HG03135 (cell line): ENCODE data around the gene INSL4.

ENCODE experiments used
- ATAC-seq: cut with Tn5 transposase; IDR thresholded peaks from one replicate; pipeline ENCODE4 v1.9.1; 2021; ENCODE audit warnings: mild to moderate bottlenecking, moderate library complexity; ENCODE audit not compliant: unreplicated experiment

The INSL4 gene

DNA sequence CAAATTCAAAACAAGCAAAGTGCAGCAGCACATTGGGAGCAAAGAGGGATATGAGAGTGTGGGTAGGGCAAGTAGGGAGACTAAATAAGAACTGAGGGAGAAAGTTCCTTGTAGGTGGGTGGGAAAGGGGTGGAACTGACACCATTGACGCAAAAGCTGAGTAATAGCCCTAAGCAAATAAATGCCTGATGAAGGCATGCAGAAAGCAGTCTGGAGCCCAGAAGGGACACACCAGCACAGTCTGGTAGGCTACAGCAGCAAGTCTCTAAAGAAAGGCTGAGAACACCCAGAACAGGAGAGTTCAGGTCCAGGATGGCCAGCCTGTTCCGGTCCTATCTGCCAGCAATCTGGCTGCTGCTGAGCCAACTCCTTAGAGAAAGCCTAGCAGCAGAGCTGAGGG, at the start of gene INSL4:
Gene INSL4, plus strand, starts transcription at position 208 of the 400 bp plus-strand sequence. Its CDS starts 105 bp downstream, at position 313.
- no peak for ATAC-seq

DNA sequence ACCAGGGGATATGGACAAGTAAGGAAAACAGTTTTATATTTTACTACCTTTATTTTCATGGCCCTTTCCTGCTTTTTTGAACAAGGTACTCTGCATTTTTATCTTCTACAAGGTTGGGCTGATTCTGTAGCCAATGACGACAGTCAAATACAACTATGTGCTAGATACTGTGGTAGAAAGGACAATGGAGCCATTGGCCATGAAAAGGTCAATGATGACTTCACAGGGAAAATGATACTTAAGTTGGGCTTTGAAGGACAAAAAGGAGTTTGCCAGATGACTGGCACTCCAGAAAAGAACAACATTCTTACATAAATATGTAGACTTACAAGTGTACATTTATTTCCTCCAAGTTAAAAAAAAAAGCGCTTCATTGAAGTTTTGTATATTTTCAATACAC, 46.4 kb upstream of the INSL4 start:
- no peak for ATAC-seq

DNA sequence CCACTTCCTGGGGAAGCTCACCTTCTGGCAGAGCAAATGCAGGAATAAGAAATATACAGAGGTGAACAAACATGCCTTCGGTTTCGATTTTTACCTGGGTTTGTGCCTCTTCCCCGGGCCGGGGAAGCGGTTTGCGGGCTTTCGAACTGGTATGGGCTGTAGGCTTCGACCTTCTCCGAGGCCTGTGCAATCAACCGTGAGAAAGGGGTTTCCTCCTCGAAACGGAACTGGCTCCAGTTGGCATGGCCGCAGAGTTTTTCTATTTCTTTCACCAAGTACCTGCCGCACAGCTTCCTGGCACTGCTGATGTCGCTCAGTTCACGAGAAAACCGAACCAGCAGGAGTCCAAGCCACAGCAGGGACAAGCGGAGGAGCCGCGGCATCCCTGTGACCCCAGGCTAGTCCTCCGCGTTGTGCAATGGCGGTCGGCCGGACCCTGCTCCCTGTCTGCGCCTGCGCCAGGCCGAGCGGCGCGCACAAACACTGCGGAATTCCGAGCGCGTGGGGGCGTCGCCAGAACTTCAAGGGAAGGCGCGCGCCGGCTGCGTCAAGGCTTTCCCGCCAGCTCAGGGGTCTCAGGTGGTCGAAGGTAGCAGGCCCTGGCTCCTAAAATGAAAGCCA, 45.9 kb upstream of the INSL4 start, which contains the start of gene INSL6:
Gene INSL6, minus strand, starts transcription at position 420 of the 621 bp plus-strand sequence. Its CDS starts 37 bp downstream, at position 383.
- no peak for ATAC-seq

DNA sequence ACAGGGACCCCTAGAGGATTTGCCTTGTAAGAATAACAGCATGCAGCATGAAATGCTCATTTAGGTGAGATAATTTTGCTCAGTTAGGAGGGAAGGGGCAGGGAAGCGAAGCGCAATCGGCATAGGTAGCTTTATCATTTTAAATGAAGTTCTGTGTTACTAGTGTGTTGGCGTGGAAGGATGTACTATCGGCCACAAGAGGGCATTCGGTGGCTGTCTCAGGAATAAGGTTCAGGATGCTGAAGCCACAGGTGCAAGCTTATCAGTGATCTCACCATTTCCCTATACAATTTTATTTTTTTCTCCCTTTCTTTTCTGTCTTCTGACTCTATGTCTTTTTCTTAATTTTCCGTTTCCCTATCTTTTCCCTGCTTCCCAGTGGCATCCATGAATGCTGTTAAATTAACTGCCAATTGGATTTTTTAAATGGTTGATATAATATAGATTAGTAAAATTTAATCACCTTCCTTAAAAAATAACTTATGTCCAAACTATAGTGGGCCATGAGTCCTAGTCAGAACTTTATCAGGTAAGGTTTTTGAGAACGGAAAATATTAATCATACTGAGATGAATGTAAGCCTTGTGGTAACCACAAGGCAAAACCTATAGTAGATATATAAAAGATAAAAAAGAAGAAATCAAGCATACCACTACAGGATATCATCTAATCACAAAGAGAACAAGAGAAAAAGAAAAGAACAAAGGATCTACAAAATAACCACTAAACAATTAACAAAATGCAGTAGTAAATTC, 44.6 kb upstream of the INSL4 start:
- ATAC-seq, result no peak

DNA sequence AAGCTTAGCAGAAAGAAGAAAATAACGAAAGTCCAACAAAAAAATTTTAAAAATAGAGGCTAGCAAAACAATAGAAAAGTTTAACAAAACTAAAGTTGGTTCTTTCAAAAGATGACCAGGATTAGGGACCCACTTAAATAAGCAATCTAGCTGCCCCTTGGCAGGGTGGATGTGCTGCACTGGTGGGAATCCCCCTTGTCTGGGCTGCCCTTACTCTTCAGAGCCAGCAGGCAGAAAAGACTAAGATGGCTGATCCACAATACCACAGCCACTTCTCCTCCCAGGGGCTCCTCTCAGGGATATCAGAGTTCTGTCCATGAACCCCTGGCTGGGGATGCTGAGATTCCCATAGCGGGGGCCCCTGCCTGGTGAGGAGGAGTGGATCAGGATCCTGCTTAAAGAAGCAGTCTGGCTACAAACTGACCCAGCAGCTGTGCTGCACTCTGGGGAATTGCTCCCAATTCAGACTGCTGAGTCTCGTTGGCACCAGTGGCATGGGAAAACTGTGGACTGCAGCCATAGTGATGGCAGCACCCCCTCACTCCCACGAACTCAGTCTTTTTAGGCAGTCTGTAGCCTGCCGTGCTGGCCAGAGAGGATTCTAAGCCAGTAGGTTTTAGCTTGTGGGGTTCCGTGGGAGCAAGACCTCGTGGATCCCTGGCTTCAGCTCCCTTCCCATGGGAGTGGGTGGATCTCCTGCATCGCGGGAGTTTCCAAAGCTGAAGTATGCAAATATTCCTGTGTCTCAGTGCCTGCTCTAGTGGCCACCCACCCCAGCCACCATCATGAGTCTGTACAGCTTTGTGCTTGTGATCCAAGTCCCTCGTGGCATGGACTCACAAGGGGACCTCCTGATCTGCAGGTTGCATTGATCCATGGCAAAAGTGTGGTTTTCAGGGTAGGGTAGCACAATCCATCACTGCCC, 42.9 kb upstream of the INSL4 start:
- ATAC-seq, result no peak

DNA sequence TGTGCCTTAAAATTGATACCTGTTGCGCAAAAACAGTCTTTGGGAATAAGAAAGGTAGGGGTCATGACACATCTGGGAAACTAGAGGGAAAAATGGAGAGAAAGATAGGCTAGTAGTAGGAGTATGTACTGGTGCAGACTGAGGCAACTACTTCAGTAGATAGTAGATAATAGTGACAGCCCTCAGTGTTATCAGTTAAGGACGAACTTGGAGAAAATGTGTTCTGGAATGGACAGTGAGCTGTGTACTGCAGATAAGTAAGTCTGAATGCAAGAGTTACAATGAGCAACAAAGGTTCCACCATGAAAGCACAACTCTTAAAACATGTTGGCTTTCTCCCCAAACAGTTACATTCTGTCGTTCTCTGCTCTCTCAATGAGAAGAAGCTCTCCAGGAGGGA, 39.2 kb upstream of the INSL4 start:
- no peak for ATAC-seq

DNA sequence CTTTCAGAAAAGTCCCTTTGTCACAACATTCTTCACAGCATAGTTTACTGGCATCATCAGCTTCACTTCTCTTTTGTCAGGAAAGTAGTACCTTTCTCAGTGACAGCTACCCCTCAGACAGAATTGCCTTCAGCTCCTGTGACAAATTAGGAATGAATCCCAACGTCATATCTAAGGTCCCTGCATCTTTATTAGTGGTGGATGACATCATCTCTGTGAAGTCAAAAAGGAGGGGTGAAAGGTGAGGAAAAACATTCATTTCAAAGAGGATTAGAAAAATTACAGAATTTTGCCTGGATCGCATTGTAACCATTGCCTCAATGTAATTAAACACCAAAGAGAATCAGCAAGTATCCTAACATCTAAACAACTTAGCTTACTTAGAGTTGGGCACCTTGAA, 37.9 kb upstream of the INSL4 start:
- ATAC-seq, result no peak

DNA sequence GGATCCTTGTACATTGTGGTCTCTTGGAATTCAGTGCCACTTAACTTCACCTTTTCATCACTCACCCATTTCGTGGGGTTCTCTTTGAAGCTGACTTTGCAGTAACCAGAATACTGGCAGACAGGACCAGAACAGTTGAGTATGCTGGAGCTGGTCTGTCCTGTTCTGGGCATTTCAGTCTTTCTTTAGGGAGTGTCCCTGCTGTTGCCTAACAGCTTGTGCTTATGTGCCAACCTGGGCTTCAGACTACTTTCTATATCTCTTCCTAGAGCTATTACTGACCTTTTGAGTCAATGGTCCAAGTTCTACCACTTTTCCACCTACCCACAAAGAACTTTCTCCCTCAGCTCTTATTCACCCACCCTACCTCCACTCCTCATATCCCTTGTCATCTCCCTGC, 35.8 kb upstream of the INSL4 start:
- no peak for ATAC-seq

DNA sequence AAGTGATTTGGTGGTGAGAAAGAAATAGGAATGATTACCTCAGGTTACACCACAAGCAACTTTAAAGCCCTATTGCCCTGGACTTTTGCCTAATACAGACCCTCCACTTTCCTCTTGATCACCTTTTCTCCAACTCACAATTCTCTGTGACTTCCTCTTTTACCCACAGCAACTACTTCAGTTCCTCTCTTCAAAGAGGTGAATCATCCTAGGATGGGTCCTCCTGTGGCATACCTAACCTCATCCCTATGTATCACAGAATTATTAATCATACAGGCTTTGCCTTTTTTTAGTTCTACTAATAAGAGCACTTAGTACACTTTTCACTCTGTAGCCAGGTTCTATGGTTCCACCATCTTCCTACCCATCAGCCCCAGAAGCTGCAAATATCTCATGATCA, 26.1 kb upstream of the INSL4 start:
- ATAC-seq, result no peak

DNA sequence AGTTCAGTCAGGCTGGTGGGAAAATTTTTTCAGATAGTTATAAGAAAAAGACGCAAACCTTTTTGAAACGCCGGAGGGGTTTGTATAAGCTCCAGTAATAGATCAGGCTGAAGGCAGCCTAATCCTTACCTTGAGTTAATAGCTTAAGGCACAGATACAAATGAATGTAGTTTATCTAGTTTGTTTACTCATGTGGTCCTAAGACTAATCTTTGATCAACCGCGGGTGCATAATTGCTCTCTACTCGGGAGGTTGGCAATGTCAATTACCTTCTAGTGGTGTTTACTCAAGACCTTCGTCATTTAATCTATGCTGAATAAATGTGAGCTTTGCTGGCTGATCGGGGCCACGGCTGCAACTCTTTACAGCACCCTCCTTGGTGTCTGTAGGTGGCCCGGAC, 665 bp upstream of the INSL4 start:
- ATAC-seq, result no peak

DNA sequence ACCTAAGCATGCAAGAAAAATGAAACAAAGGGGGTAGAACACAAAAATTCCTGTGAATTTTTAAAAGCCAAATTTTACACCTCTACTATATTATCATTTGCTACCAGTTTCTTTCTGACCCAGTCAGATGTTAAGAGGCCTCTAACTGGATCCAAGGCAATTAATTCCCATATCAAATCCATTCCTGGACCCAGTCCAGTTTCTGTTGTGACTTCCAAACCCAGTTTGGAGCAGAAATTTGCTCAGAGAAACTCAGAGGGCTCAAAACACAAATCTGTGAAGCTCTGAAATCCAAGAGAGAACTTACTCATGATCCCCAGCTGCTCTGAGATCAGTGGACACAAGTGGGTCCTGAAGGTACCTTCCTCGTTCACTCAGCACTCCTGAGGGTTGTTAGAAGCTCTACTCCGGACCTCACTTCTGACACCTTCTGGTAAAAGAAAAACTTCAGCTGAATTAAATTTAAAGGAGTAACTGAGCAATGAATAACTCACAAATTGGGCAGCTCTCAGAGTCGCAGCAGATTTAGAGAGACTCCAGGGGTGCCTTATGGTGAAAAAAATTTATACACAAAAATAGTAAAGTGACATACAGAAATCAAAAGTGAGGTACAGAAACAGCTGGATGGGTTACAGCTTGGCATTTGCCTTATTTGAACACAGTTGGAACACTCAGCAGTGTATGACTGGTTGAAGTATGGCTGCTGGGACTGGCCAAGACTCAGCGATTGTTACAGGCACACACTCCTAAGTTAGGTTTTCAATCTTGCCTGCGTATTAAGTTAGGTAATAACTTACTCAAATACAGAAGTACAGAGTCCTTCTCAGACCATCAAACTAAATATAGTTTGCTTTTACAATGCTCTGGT, 32.4 kb downstream of the INSL4 start:
- no peak for ATAC-seq

DNA sequence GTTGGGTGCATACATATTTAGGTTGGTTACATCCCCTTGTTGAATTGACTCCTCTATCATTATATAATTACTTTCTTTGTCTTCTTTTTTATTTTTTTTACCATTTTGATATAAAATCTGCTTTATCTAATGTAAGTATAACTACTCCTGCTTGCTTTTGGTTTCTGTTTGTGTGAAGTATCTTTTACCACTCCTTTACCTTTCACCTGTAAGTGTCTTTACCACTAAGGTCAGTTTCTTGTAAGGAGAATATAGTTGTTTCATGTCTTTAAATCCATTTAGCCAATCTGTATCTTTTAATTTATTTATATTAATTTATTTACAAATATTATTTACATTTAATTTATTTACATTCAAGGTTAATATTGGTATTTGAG, 33.0 kb downstream of the INSL4 start:
- no peak for ATAC-seq

DNA sequence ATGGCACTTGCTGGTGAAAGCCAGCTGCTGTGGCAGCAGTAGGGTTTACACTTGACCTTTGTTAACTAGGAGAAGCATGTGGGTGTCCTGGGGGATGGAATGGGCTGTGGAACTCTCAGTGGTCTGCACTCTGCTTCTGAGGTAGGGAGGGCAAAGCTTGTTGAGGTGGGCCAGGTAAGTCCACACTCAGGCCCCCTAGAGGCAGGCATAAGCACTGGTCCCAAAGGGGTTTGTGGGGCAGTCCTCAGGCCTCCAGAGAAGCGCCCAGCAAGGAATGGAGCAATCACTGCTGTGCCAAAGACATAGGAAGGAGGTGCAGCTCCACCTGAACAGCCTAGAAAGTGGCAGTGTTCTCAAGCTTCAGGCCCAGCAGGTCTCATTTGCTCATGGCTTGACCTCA, 34.7 kb downstream of the INSL4 start:
- ATAC-seq, result no peak

DNA sequence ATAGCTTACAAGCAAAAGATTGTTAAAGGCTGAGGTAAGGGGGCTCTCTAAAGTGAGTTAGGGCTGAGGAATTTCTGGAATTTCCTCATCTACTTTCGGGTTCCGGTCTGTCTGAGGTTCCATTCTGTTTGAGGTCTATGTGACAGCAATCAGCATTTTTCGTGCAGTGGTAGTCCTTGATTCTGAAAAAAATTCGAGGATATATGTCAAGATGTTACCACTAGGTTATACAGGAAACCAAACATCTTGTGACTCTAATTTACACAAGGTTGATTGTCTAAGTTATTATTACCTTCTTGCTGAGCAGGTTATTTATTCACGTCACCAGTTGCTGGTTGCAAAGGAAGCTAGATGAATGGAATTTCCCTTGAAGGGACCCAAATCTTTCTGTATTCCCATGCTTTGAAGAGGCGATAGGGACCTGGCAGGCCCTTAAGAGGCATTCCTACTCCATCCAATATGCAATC, 38.1 kb downstream of the INSL4 start:
- ATAC-seq, result no peak

DNA sequence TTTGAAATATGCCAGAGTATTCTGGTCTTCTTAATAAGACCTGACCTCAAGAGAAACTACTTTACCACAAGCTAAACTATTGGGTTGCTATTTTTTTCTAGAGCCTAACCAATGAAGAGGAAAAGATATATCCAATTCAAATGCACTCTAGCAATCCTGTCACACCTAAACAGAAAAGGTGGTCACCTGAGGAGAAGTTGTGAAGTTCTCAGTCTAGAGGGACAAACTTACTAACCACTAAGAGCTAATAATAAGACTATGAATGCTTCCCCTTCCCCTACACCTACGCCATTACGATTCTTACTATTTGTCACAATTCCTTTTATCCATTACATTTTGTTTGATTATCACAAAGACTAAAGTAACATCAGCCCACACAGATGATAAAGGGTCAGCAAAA, 43.6 kb downstream of the INSL4 start:
- no peak for ATAC-seq

DNA sequence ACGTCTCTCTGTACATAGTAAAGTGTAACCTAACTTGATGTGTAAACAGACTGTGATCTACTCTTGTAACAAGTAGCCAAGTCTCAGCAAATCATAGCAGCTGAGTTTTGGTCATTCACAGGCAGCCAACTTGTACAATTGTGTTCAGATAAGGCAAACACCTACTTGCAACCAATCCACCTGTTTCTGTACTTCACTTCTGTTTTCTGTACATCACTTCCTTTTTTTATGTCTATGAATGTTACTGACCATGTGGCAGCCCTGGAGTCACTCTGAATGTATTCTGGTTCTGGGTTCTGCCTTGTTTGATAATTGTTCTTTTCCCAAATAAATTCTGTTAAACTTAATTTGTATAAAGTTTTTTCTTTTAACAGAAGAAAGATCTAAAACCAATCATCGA, 47.3 kb downstream of the INSL4 start:
- ATAC-seq, result no peak
